GM23248 (cell line): Measurements from ENCODE around the gene MRAS. TPM values are rescaled to one million over a fixed set of nuclear protein-coding genes. Genes with fewer than 3 reads are reported as not detected.

Experiments used
- DNase-seq: peaks from one replicate; pipeline ENCODE4 v3.0.0-alpha.2; 2015
- H2AFZ ChIP-seq: fragments of 200-600 bp; sonication (generic); 2 replicates; pipeline ENCODE4 v1.6.1; 2016; ENCODE audit warnings: antibody characterized with exemption
- H3F3A ChIP-seq: fragments of 200-600 bp; sonication (generic); 2 replicates; pipeline ENCODE4 v1.6.1; 2016; ENCODE audit warnings: mild to moderate bottlenecking, antibody characterized with exemption, mixed run types; ENCODE audit not compliant: insufficient read depth
- H3K27ac ChIP-seq: fragments of 200-600 bp; sonication (generic); 2 replicates; pipeline ENCODE4 v1.5.1; 2016; ENCODE audit warnings: mild to moderate bottlenecking
- H3K27me3 ChIP-seq: fragments of 200-600 bp; sonication (generic); replicated peaks from 2 replicates; pipeline ENCODE4 v1.6.1; 2016; ENCODE audit warnings: mild to moderate bottlenecking; ENCODE audit not compliant: insufficient read depth
- H3K36me3 ChIP-seq: fragments of 200-600 bp; sonication (generic); 2 replicates; pipeline ENCODE4 v1.6.1; 2016; ENCODE audit warnings: low read depth, mild to moderate bottlenecking
- H3K4me1 ChIP-seq: fragments of 200-600 bp; sonication (generic); 2 replicates; pipeline ENCODE4 v1.6.1; 2016; ENCODE audit warnings: mild to moderate bottlenecking; ENCODE audit not compliant: insufficient read depth
- H3K4me2 ChIP-seq: fragments of 200-600 bp; sonication (generic); one replicate; pipeline ENCODE4 v1.6.1; 2016; ENCODE audit warnings: mild to moderate bottlenecking; ENCODE audit not compliant: unreplicated experiment
- H3K4me3 ChIP-seq: fragments of 200-600 bp; sonication (generic); 2 replicates; pipeline ENCODE4 v1.5.1; 2016; ENCODE audit warnings: mild to moderate bottlenecking
- H3K79me2 ChIP-seq: fragments of 200-600 bp; sonication (generic); 2 replicates; pipeline ENCODE4 v1.6.1; 2016; ENCODE audit warnings: mild to moderate bottlenecking; ENCODE audit not compliant: insufficient read depth
- H3K9ac ChIP-seq: fragments of 200-600 bp; sonication (generic); 2 replicates; pipeline ENCODE4 v1.6.1; 2016; ENCODE audit warnings: mild to moderate bottlenecking
- H3K9me2 ChIP-seq: fragments of 200-600 bp; sonication (generic); 2 replicates; pipeline ENCODE4 v1.6.1; 2016; ENCODE audit warnings: mixed run types, mild to moderate bottlenecking, moderate library complexity; ENCODE audit not compliant: insufficient read depth
- H3K9me3 ChIP-seq: fragments of 200-600 bp; sonication (generic); one replicate; pipeline ENCODE4 v1.6.1; 2017; ENCODE audit warnings: low read depth
- H4K20me1 ChIP-seq: fragments of 200-600 bp; sonication (generic); 2 replicates; pipeline ENCODE4 v1.6.0; 2016; ENCODE audit not compliant: insufficient read depth
- EZH2 ChIP-seq: fragments of 200-600 bp; sonication (generic); IDR thresholded peaks from 2 replicates; pipeline ENCODE4 v1.6.1; 2018; ENCODE audit warnings: antibody characterized with exemption, mild to moderate bottlenecking; ENCODE audit not compliant: insufficient read depth, poor library complexity, severe bottlenecking
- EZH2phosphoT487 ChIP-seq: fragments of 200-600 bp; sonication (generic); IDR thresholded peaks from 2 replicates; pipeline ENCODE4 v1.6.1; 2018; ENCODE audit warnings: antibody characterized with exemption, moderate library complexity, mild to moderate bottlenecking, low read depth; ENCODE audit not compliant: insufficient read depth
- WGBS, 2 experiments: methylation state at CpG; one replicate each; pipeline ENCODE4 v1.1.6; 2015 to 2017; ENCODE audit warnings: low lambda C conversion rate in 2 of 2, low coverage in 1 of 2; ENCODE audit errors: missing lambda C conversion rate in 2 of 2; 5-methylcytosine and 5-hydroxymethylcytosine counted together
- in situ Hi-C: fragments of 300-500 bp; cut with MboI; formaldehyde crosslinking; loops from 2 replicates; pipeline ENCODE4 v1.15.0; 2020
- polyA plus RNA-seq: library from polyadenylated mRNA; unstranded; fragments of >200 nt; fragmentation: Nextera tagmentation; extraction: Ambion mirVana; gene quantifications from 2 replicates; pipeline ENCODE4 v1.2.1, GENCODE V29; 2016
- total RNA-seq: library from RNA; depleted of rRNA; stranded (reverse); fragments of >200 nt; shearing (Covaris generic); gene quantifications from 2 replicates; pipeline ENCODE4 v1.2.3, GENCODE V29; 2014

Gene MRAS
- total and polyA plus RNA-seq, 2 experiments from 2014 or later = 54.9 to 65.1 TPM

GRCh38 chr3:138362538-138362937, 14.2 kb downstream of the MRAS start:
- Histone ChIP-seq H3F3A (no peaks in the 10 kb centered on the region), H3K27ac (no peak overlapping the region), H3K4me1 (peaks cover 5% of the 10 kb centered on the region), H3K4me2 (no peak overlapping the region), H3K79me2 (peaks cover 82% of the 10 kb centered on the region), H4K20me1 (no peaks in the 10 kb centered on the region), H3K27me3 (no peaks in the 10 kb centered on the region), H3K9ac (no peak overlapping the region), H2AFZ (no peak overlapping the region), H3K36me3 (no peaks in the 10 kb centered on the region), H3K9me2 (no peaks in the 10 kb centered on the region), H3K9me3 (no peaks in the 10 kb centered on the region), H3K4me3 (no peak overlapping the region)
- in situ Hi-C loops = no loop called here
- DNase-seq = no peak
- WGBS, 2 experiments = 87 to 91% methylated on average over 7 of the region's 7 CpGs
- TF ChIP-seq EZH2phosphoT487 = no peak
- TF ChIP-seq EZH2 = no peak

GRCh38 chr3:138363322-138363721, 14.9 kb downstream of the MRAS start:
- Histone ChIP-seq H3K9me2 (no peaks in the 10 kb centered on the region), H4K20me1 (no peaks in the 10 kb centered on the region), H3F3A (no peaks in the 10 kb centered on the region), H2AFZ (no peak overlapping the region), H3K36me3 (no peaks in the 10 kb centered on the region), H3K27ac (no peak overlapping the region), H3K9me3 (no peaks in the 10 kb centered on the region), H3K9ac (no peak overlapping the region), H3K4me1 (peaks cover 12% of the 10 kb centered on the region), H3K4me3 (no peak overlapping the region), H3K4me2 (no peak overlapping the region), H3K79me2 (peaks cover 84% of the 10 kb centered on the region), H3K27me3 (no peaks in the 10 kb centered on the region)
- no peak for DNase-seq
- TF ChIP-seq EZH2 = no peak
- TF ChIP-seq EZH2phosphoT487 = no peak
- in situ Hi-C loops = no loop called here
- 93 to 98% methylated on average over 4 of the region's 4 CpGs for WGBS, 2 experiments

GRCh38 chr3:138364356-138365252, 16.2 kb downstream of the MRAS start:
- H3K9me3 ChIP-seq = no peaks in the 10 kb centered on the region
- no peaks in the 10 kb centered on the region for H3K36me3 ChIP-seq
- no peak for DNase-seq
- H3K4me2 ChIP-seq = no peak overlapping the region
- peaks cover 12% of the 10 kb centered on the region for H3K4me1 ChIP-seq
- no peaks in the 10 kb centered on the region for H4K20me1 ChIP-seq
- in situ Hi-C loops = no loop called here
- H3F3A ChIP-seq = no peaks in the 10 kb centered on the region
- TF ChIP-seq EZH2 (no peak), EZH2phosphoT487 (no peak)
- H3K9ac ChIP-seq = no peak overlapping the region
- WGBS, 2 experiments = 87 to 92% methylated on average over 6 of the region's 6 CpGs
- no peaks in the 10 kb centered on the region for H3K9me2 ChIP-seq
- no peak overlapping the region for H2AFZ ChIP-seq
- no peaks in the 10 kb centered on the region for H3K27me3 ChIP-seq
- H3K79me2 ChIP-seq = peaks cover 84% of the 10 kb centered on the region
- H3K27ac ChIP-seq = no peak overlapping the region
- H3K4me3 ChIP-seq = no peak overlapping the region

- H4K20me1 ChIP-seq = no peaks in the 10 kb centered on the region
- no peaks in the 10 kb centered on the region for H3K27me3 ChIP-seq
- no peak for DNase-seq
- H3K4me3 ChIP-seq = no peak overlapping the region
- H3K27ac ChIP-seq = no peak overlapping the region
- H2AFZ ChIP-seq = no peak overlapping the region
- no peaks in the 10 kb centered on the region for H3K9me3 ChIP-seq
- H3K4me2 ChIP-seq = no peak overlapping the region
- no peaks in the 10 kb centered on the region for H3K9me2 ChIP-seq
- WGBS, 2 experiments = 100% methylated on average over 4 of the region's 4 CpGs
- H3K36me3 ChIP-seq = no peaks in the 10 kb centered on the region
- H3K9ac ChIP-seq = no peak overlapping the region
- in situ Hi-C loops = no loop called here
- peaks cover 84% of the 10 kb centered on the region for H3K79me2 ChIP-seq
- no peak for TF ChIP-seq EZH2phosphoT487
- H3K4me1 ChIP-seq = peaks cover 12% of the 10 kb centered on the region
- no peaks in the 10 kb centered on the region for H3F3A ChIP-seq
Measured at GRCh38 chr3:138365253-138365555, 16.8 kb downstream of the MRAS start.
